H1 (cell line): Measurements from ENCODE around the gene IFNL2. TPM values are rescaled to one million over a fixed set of nuclear protein-coding genes. Genes with fewer than 3 reads are reported as not detected.

ENCODE experiments used
- SAP30 ChIP-seq: fragments of 300-600 bp; sonication (generic); IDR thresholded peaks from 2 replicates; pipeline ENCODE4 v1.7.1; 2012; ENCODE audit warnings: low read length, moderate library complexity, mild to moderate bottlenecking, inconsistent platforms; ENCODE audit not compliant: insufficient read depth, insufficient replicate concordance
- SIN3A ChIP-seq, 2 experiments: IDR thresholded peaks in 1 of 2; conservative IDR thresholded peaks in 1 of 2; 2 replicates each; pipeline ENCODE4 v1.6.1; 2011 to 2012; ENCODE audit warnings: low read length in 2 of 2, improper control_type of control experiment in 1 of 2, low read depth in 1 of 2, mild to moderate bottlenecking in 1 of 2
- ZNF274 ChIP-seq: IDR thresholded peaks from 2 replicates; pipeline ENCODE4 v1.7.0; 2012; ENCODE audit warnings: low read length, borderline replicate concordance; ENCODE audit errors: extremely low read depth
- polyA plus RNA-seq, 7 experiments: library from polyadenylated mRNA; depleted of rRNA in 3 of 7; stranded (reverse) in 5 of 7; unstranded in 2 of 7; fragments of >200 nt in 5 of 7; fragments of 200-250 nt in 2 of 7; gene quantifications; 1 replicate in 5 of 7; 2 replicates in 1 of 7; 4 replicates in 1 of 7; pipeline versions ENCODE4 v1.2.1 to v1.2.3, GENCODE V29; 2011 to 2013; ENCODE audit warnings: missing spikeins in 2 of 7, mixed read lengths in 2 of 7
- total RNA-seq: library from RNA; stranded (reverse); fragmentation: NEBNext Ultra II Directional; extraction: Animal tissue kit (Norgen Biotek cat#: 25700); gene quantifications from 2 replicates; pipeline ENCODE4 v1.2.1, GENCODE V29; 2021

The IFNL2 gene
- total and polyA plus RNA-seq, 2 of the 8 experiments (the other 6 are each of a cell fraction or from before 2014, with no cell fraction given) = not detected

GRCh38 chr19:39251081-39251480, 17.1 kb upstream of the IFNL2 start (continued):
- TF ChIP-seq SIN3A (conservative IDR thresholded peaks at IDR 0.05 in 1 of 2, IDR thresholded peaks at IDR 0.05 in 1 of 2; ENCODE audit: low read depth in 1 of 2, low read length in 2 of 2) (no peak), ZNF274 (no peak), SAP30 (no peak)
- TF ChIP-seq, all 59 proteins: peak for 0
